Eye (tissue), 1 donor: ENCODE results near the gene TMEM33.

ENCODE experiments used
- DNase-seq: peaks from one replicate; pipeline ENCODE4 v3.0.0-alpha.2; 2015

TMEM33 gene

GRCh38 chr4:42008011-42008786 lies 73.0 kb downstream of the TMEM33 start:
- DNase-seq = no peak
